RPMI7951 (cell line): Measurements from ENCODE around the gene SPATA7. TPM values are rescaled to one million over a fixed set of nuclear protein-coding genes. Genes with fewer than 3 reads are reported as not detected.
"Not testable (repeated sequence)": the region's sequence is repeated elsewhere in the genome, so short reads cannot be mapped to it uniquely, and the experiment has no call there.

Experiments
- DNase-seq: peaks from one replicate; pipeline ENCODE4 v3.0.0-alpha.2; 2012; ENCODE audit warnings: low read depth
- total RNA-seq: library from RNA; depleted of rRNA; stranded (reverse); fragments of >200 nt; shearing (Covaris generic); gene quantifications from 2 replicates; pipeline ENCODE4 v1.2.3, GENCODE V29; 2014; rRNA removed

Gene SPATA7
- total RNA-seq: 5.9 and 10.1 TPM in 2 replicates

GRCh38 chr14:88385212-88386101 lies at the start of gene SPATA7:
SPATA7 (plus strand) TSS chr14:88385657; CDS start chr14:88385819, 162 bp downstream.
- peak; percentile 87 for DNase-seq

GRCh38 chr14:88340357-88340756 lies 45.1 kb upstream of the SPATA7 start:
- DNase-seq: no peak

GRCh38 chr14:88342980-88343379 lies 42.5 kb upstream of the SPATA7 start:
- DNase-seq: no peak

- DNase-seq: peak; percentile 40
These were observed 39.3 kb upstream of the SPATA7 start for GRCh38 chr14:88346048-88346639.

GRCh38 chr14:88348546-88348945 lies 36.9 kb upstream of the SPATA7 start:
- no peak for DNase-seq

- DNase-seq: peak; percentile 42
These were observed 33.3 kb upstream of the SPATA7 start for GRCh38 chr14:88351966-88352691.

GRCh38 chr14:88352698-88353097 lies 32.8 kb upstream of the SPATA7 start:
- no peak for DNase-seq

GRCh38 chr14:88354358-88354757 lies 31.1 kb upstream of the SPATA7 start:
- DNase-seq: no peak

- peak; percentile 24 for DNase-seq
These were observed 26.0 kb upstream of the SPATA7 start for GRCh38 chr14:88359500-88359899.

GRCh38 chr14:88363644-88364043 lies 21.8 kb upstream of the SPATA7 start:
- DNase-seq: no peak

GRCh38 chr14:88364710-88365413 lies 20.6 kb upstream of the SPATA7 start:
- DNase-seq: no peak

- DNase-seq: no peak
These were observed 16.0 kb upstream of the SPATA7 start for GRCh38 chr14:88369496-88369895.

GRCh38 chr14:88379706-88380343 lies 5.6 kb upstream of the SPATA7 start:
- no peak for DNase-seq

GRCh38 chr14:88380405-88380804 lies 5.1 kb upstream of the SPATA7 start:
- peak; percentile 9 for DNase-seq

GRCh38 chr14:88381634-88382033 lies 3.8 kb upstream of the SPATA7 start:
- not testable (repeated sequence) for DNase-seq

GRCh38 chr14:88384718-88385117 lies 739 bp upstream of the SPATA7 start:
- DNase-seq: peak; percentile 13

GRCh38 chr14:88386256-88386794 lies 868 bp downstream of the SPATA7 start:
- peak; percentile 2 for DNase-seq

- no peak for DNase-seq
These were observed 3.4 kb downstream of the SPATA7 start for GRCh38 chr14:88388741-88389282.

GRCh38 chr14:88392609-88393008 lies 7.2 kb downstream of the SPATA7 start:
- DNase-seq: no peak

GRCh38 chr14:88411039-88411438 lies 25.6 kb downstream of the SPATA7 start:
- no peak for DNase-seq

GRCh38 chr14:88417594-88417993 lies 32.1 kb downstream of the SPATA7 start:
- DNase-seq: no peak
